HepG2 (cell line): ENCODE measurements around the gene VEZT.

Source experiments
- ASH2L ChIP-seq: fragments of 300-600, 200-600 bp; sonication (generic); IDR thresholded peaks from 2 replicates; pipeline ENCODE4 v1.7.0; 2017; ENCODE audit warnings: low read depth, mild to moderate bottlenecking, moderate library complexity, mixed read lengths, low read length; ENCODE audit not compliant: insufficient read length
- CTCF ChIP-seq: sonication (generic); formaldehyde crosslinking; IDR thresholded peaks from 2 replicates; pipeline ENCODE4 v1.5.0; 2020; ENCODE audit warnings: mild to moderate bottlenecking, missing genetic modification reagents, moderate library complexity
- MAX ChIP-seq: IDR thresholded peaks from 2 replicates; pipeline ENCODE4 v1.6.1; 2012; ENCODE audit warnings: inconsistent platforms
- ZNF224 ChIP-seq: sonication (generic); formaldehyde crosslinking; IDR thresholded peaks from 2 replicates; pipeline ENCODE4 v1.5.0; 2020; ENCODE audit warnings: mild to moderate bottlenecking, missing genetic modification reagents

GRCh38 chr12:95213119-95213518, 4.5 kb upstream of the VEZT start:
- TF ChIP-seq CTCF (CRISPR knock-in tag) (no peak), ASH2L (no peak), ZNF224 (no peak), MAX (no peak)
